Activated naive CD8-positive, alpha-beta T cell treated with anti-CD3 and anti-CD28 coated beads, Interleukin-2, amount 10 ng/mL, durations not matched to agents 7 days and 5 days (primary cell): Measurements from ENCODE around the gene COL12A1. TPM values are rescaled to one million over a fixed set of nuclear protein-coding genes. Genes with fewer than 3 reads are reported as not detected.

Source experiments
- ATAC-seq: fragments of 150-1000 bp; cut with Tn5 transposase; one replicate; pipeline ENCODE4 v1.10.0; 2021; ENCODE audit warnings: low read depth, moderate library complexity
- POLR2A ChIA-PET: fragments of 350-600 bp; sonication (Branson Sonifier 250); formaldehyde crosslinking; loops from one replicate; lab custom pipeline; 2021; ENCODE audit warnings: antibody characterized with exemption; lab: Charles Lee
- DNase-seq: peaks from one replicate; pipeline ENCODE4 v3.0.0; 2021
- H3K27ac Mint-ChIP-seq: one replicate; pipeline ENCODE4 v1.8.0; 2022; ENCODE audit warnings: mild to moderate bottlenecking, mixed read lengths
- H3K27me3 Mint-ChIP-seq: one replicate; pipeline ENCODE4 v1.8.0; 2022; ENCODE audit warnings: mild to moderate bottlenecking, moderate library complexity, mixed read lengths
- H3K36me3 Mint-ChIP-seq: one replicate; pipeline ENCODE4 v1.8.0; 2021; ENCODE audit warnings: mild to moderate bottlenecking, mixed read lengths
- H3K4me1 Mint-ChIP-seq: one replicate; pipeline ENCODE4 v1.8.0; 2021; ENCODE audit warnings: mixed read lengths
- H3K4me3 Mint-ChIP-seq: one replicate; pipeline ENCODE4 v1.8.0; 2022; ENCODE audit warnings: mild to moderate bottlenecking, moderate library complexity, mixed read lengths
- H3K9me3 Mint-ChIP-seq: one replicate; pipeline ENCODE4 v1.8.0; 2021; ENCODE audit warnings: mixed read lengths
- total RNA-seq, 2 experiments: library from RNA; stranded (reverse); gene quantifications; one replicate each; pipeline ENCODE4 v1.2.3, GENCODE V29; 2021

The COL12A1 gene
- total RNA-seq, 2 experiments from 2014 or later, result not detected

- no peak for ATAC-seq
- no peaks in the 10 kb centered on the region for H3K9me3 Mint-ChIP-seq
- POLR2A ChIA-PET, result no interaction called here
- H3K36me3 Mint-ChIP-seq, result no peaks in the 10 kb centered on the region
- peaks cover 4% of the 10 kb centered on the region for H3K27me3 Mint-ChIP-seq
- H3K27ac Mint-ChIP-seq, result no peak overlapping the region
- DNase-seq, result no peak
- H3K4me1 Mint-ChIP-seq, result no peaks in the 10 kb centered on the region
- H3K4me3 Mint-ChIP-seq, result no peak overlapping the region
Measured at GRCh38 chr6:75156186-75156878, 49.5 kb downstream of the COL12A1 start.

- POLR2A ChIA-PET, result no interaction called here
- Mint-ChIP-seq H3K4me1 (no peaks in the 10 kb centered on the region), H3K27ac (no peak overlapping the region), H3K4me3 (no peak overlapping the region), H3K27me3 (peaks cover 4% of the 10 kb centered on the region), H3K36me3 (no peaks in the 10 kb centered on the region), H3K9me3 (no peaks in the 10 kb centered on the region)
- no peak for ATAC-seq
- no peak for DNase-seq
Measured at GRCh38 chr6:75155631-75156030, 50.2 kb downstream of the COL12A1 start.

- H3K4me3 Mint-ChIP-seq, result no peak overlapping the region
- ATAC-seq (no peak), DNase-seq (no peak)
- no peaks in the 10 kb centered on the region for H3K4me1 Mint-ChIP-seq
- POLR2A ChIA-PET, result no interaction called here
- peaks cover 4% of the 10 kb centered on the region for H3K27me3 Mint-ChIP-seq
- H3K9me3 Mint-ChIP-seq, result no peaks in the 10 kb centered on the region
- H3K36me3 Mint-ChIP-seq, result no peaks in the 10 kb centered on the region
- no peak overlapping the region for H3K27ac Mint-ChIP-seq
Measured at GRCh38 chr6:75154973-75155372, 50.9 kb downstream of the COL12A1 start.

GRCh38 chr6:75150685-75151412 is 55.0 kb downstream of the COL12A1 start:
- Mint-ChIP-seq H3K9me3 (no peaks in the 10 kb centered on the region), H3K36me3 (no peaks in the 10 kb centered on the region), H3K27ac (no peak overlapping the region), H3K4me3 (no peak overlapping the region), H3K4me1 (no peaks in the 10 kb centered on the region), H3K27me3 (peaks cover 2% of the 10 kb centered on the region)
- ATAC-seq, result no peak
- no peak for DNase-seq
- POLR2A ChIA-PET, result interaction anchor here (0.6 kb wide), 1 partner anchor 11 kb away, joined by 9 read pairs; no protein-coding TSS in a partner anchor

- no peaks in the 10 kb centered on the region for H3K36me3 Mint-ChIP-seq
- ATAC-seq (no peak), DNase-seq (no peak)
- H3K4me1 Mint-ChIP-seq, result no peaks in the 10 kb centered on the region
- peaks cover 2% of the 10 kb centered on the region for H3K27me3 Mint-ChIP-seq
- H3K4me3 Mint-ChIP-seq, result no peak overlapping the region
- no peaks in the 10 kb centered on the region for H3K9me3 Mint-ChIP-seq
- POLR2A ChIA-PET, result no interaction called here
- H3K27ac Mint-ChIP-seq, result no peak overlapping the region
Measured at GRCh38 chr6:75149696-75150095, 56.2 kb downstream of the COL12A1 start.

DNA sequence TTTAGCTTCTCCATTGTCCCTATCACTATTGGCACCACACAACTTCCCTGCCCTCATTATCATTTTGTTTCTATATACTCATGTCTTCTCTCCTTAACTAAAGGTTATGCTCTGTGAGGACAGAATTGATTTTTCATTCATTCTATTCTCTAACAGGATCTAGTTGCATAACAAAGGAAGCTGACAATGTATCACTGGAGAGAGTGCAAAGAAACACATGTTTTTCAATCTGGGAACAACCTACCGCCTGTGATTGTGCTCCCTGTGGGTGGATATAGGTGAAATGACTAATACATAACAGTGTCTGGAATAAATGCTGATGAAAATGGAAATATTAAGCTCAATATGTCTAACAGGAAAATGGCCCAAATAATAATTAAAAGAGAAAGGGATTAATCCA is 56.6 kb downstream of the COL12A1 start:
- DNase-seq (no peak), ATAC-seq (no peak)
- Mint-ChIP-seq H3K27ac (no peak overlapping the region), H3K4me1 (no peaks in the 10 kb centered on the region), H3K4me3 (no peak overlapping the region), H3K27me3 (peaks cover 2% of the 10 kb centered on the region), H3K36me3 (no peaks in the 10 kb centered on the region), H3K9me3 (no peaks in the 10 kb centered on the region)
- POLR2A ChIA-PET, result no interaction called here

- Mint-ChIP-seq H3K36me3 (no peaks in the 10 kb centered on the region), H3K9me3 (no peaks in the 10 kb centered on the region), H3K27ac (no peak overlapping the region), H3K4me1 (no peaks in the 10 kb centered on the region), H3K4me3 (no peak overlapping the region), H3K27me3 (peaks cover 2% of the 10 kb centered on the region)
- DNase-seq, result no peak
- POLR2A ChIA-PET, result no interaction called here
- no peak for ATAC-seq
Measured at GRCh38 chr6:75147512-75147911, 58.3 kb downstream of the COL12A1 start.

DNA sequence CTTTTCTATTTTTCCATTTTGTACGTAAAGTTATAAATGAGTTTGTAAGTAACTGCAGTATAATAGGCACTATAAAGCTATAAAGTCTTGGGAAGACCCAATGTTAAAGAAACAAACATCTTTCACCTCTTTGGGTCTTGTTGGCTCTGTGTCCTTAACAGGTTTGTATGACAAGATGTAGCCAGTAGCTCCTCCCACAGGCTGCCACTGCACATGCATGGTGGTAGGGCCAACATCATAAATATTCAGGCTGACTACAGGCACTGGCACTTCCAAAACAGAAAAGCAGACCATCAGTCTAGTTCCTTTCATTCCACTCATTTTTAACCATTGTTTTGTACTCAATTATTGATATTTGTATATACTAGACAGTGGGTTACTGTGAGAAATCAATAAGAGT is 59.9 kb downstream of the COL12A1 start:
- no peaks in the 10 kb centered on the region for H3K36me3 Mint-ChIP-seq
- ATAC-seq (no peak), DNase-seq (no peak)
- H3K27ac Mint-ChIP-seq, result no peak overlapping the region
- no peaks in the 10 kb centered on the region for H3K4me1 Mint-ChIP-seq
- H3K27me3 Mint-ChIP-seq, result peaks cover 2% of the 10 kb centered on the region
- no peaks in the 10 kb centered on the region for H3K9me3 Mint-ChIP-seq
- POLR2A ChIA-PET, result no interaction called here
- H3K4me3 Mint-ChIP-seq, result no peak overlapping the region

GRCh38 chr6:75145211-75145610 is 60.6 kb downstream of the COL12A1 start:
- Mint-ChIP-seq H3K36me3 (no peaks in the 10 kb centered on the region), H3K27me3 (peaks cover 2% of the 10 kb centered on the region), H3K9me3 (no peaks in the 10 kb centered on the region), H3K4me3 (no peak overlapping the region), H3K4me1 (no peaks in the 10 kb centered on the region), H3K27ac (no peak overlapping the region)
- ATAC-seq (no peak), DNase-seq (no peak)
- POLR2A ChIA-PET, result no interaction called here

- Mint-ChIP-seq H3K4me1 (no peaks in the 10 kb centered on the region), H3K4me3 (no peak overlapping the region), H3K27me3 (no peaks in the 10 kb centered on the region), H3K27ac (no peak overlapping the region), H3K36me3 (no peaks in the 10 kb centered on the region), H3K9me3 (no peaks in the 10 kb centered on the region)
- POLR2A ChIA-PET, result no interaction called here
- no peak for DNase-seq
- ATAC-seq, result no peak
Measured at GRCh38 chr6:75144386-75144785, 61.5 kb downstream of the COL12A1 start.

GRCh38 chr6:75143191-75143590 is 62.7 kb downstream of the COL12A1 start:
- peaks cover 2% of the 10 kb centered on the region for H3K27me3 Mint-ChIP-seq
- POLR2A ChIA-PET, result no interaction called here
- DNase-seq, result no peak
- ATAC-seq, result no peak
- H3K27ac Mint-ChIP-seq, result no peak overlapping the region
- H3K4me3 Mint-ChIP-seq, result no peak overlapping the region
- no peaks in the 10 kb centered on the region for H3K9me3 Mint-ChIP-seq
- H3K4me1 Mint-ChIP-seq, result no peaks in the 10 kb centered on the region
- H3K36me3 Mint-ChIP-seq, result no peaks in the 10 kb centered on the region

DNA sequence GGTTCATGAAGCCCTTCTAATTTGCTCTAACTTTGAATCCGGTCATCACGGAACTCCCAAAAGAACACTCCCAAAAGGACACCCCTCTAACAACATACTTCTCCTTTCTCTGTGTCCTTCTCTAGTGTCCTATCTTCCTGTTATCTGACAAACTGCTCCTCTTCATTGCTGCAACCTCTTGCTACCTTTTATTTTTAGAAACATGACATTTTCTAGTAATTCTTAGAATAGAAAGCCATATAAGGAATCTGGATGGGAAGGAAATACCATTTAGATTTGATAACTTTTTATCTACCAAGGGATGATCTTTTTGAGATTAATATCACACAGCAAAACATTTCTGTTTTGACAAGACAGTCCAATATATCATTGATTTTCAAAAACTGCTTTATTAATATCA is 63.1 kb downstream of the COL12A1 start:
- POLR2A ChIA-PET, result no interaction called here
- no peak overlapping the region for H3K4me3 Mint-ChIP-seq
- H3K27ac Mint-ChIP-seq, result no peak overlapping the region
- no peaks in the 10 kb centered on the region for H3K36me3 Mint-ChIP-seq
- no peaks in the 10 kb centered on the region for H3K4me1 Mint-ChIP-seq
- ATAC-seq (no peak), DNase-seq (no peak)
- H3K9me3 Mint-ChIP-seq, result no peaks in the 10 kb centered on the region
- peaks cover 2% of the 10 kb centered on the region for H3K27me3 Mint-ChIP-seq

DNA sequence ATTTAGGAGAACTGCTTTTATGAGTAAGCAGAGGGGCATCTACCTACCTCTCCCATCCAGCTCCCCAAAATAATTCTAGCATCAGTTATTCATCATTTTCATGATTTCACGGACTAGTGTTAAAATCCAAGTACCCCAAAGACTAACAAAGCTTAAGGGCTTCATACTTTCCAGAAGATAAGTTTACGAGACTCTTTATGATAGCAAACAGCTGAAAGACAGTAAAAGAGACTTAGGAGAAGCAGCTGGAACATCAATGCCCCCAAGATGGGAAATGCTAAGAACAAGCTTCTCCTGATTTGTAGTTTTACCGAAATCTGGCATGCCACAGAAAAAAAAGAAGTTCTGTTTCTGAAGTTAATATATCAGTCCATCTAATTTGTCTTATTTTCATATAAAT is 70.0 kb downstream of the COL12A1 start:
- POLR2A ChIA-PET, result no interaction called here
- no peaks in the 10 kb centered on the region for H3K9me3 Mint-ChIP-seq
- ATAC-seq (no peak), DNase-seq (no peak)
- H3K27me3 Mint-ChIP-seq, result peaks cover 2% of the 10 kb centered on the region
- H3K4me1 Mint-ChIP-seq, result no peaks in the 10 kb centered on the region
- no peak overlapping the region for H3K4me3 Mint-ChIP-seq
- H3K36me3 Mint-ChIP-seq, result no peaks in the 10 kb centered on the region
- H3K27ac Mint-ChIP-seq, result no peak overlapping the region

DNA sequence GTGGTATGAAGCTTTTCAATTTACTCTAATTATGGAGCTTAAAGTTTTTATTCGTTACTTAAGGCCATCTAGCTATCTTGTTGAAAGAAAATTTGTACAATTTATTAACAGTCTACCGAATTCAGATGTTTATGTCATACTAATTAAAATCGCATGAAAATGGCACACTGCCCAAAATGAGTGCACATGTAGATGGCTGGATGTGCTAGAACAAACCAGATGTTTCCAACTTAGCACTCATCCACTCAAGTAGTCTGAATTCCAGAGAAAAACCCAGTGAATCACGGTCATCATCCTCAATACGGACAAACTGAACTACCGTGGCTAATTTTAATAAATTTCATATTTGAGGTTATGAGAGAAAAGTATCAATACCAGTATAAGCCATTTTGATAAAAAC is 70.4 kb downstream of the COL12A1 start:
- POLR2A ChIA-PET, result no interaction called here
- Mint-ChIP-seq H3K4me3 (no peak overlapping the region), H3K27me3 (peaks cover 2% of the 10 kb centered on the region), H3K9me3 (no peaks in the 10 kb centered on the region), H3K27ac (no peak overlapping the region), H3K36me3 (no peaks in the 10 kb centered on the region), H3K4me1 (no peaks in the 10 kb centered on the region)
- no peak for ATAC-seq
- no peak for DNase-seq
